Urinary bladder (tissue), 4 donors: ENCODE data around the gene DYRK1A. TPM values are rescaled to one million over a fixed set of nuclear protein-coding genes. Genes with fewer than 3 reads are reported as not detected.

Experiments used
- DNase-seq: peaks from one replicate; pipeline ENCODE4 v3.0.0-alpha.2; 2015; ENCODE audit errors: extremely low spot score
- H3K27ac ChIP-seq: one replicate; pipeline ENCODE4 v1.5.1; 2013; ENCODE audit warnings: low read depth, mild to moderate bottlenecking, moderate library complexity
- H3K36me3 ChIP-seq: one replicate; pipeline ENCODE4 v1.6.1; 2013; ENCODE audit warnings: mild to moderate bottlenecking, moderate library complexity; ENCODE audit not compliant: insufficient read depth
- H3K4me1 ChIP-seq: one replicate; pipeline ENCODE4 v1.6.1; 2013; ENCODE audit warnings: mild to moderate bottlenecking, moderate library complexity; ENCODE audit not compliant: insufficient read depth
- H3K4me3 ChIP-seq: one replicate; pipeline ENCODE4 v1.5.1; 2013; ENCODE audit warnings: low read depth, low read length
- whole genome bisulfite sequencing: extraction: QIAGEN DNeasy Blood & Tissue Kit; methylation state at CpG from one replicate; pipeline ENCODE4 v1.1.7; 2013; 5-methylcytosine and 5-hydroxymethylcytosine counted together
- polyA plus RNA-seq: library from polyadenylated mRNA; stranded (reverse); fragments of 200-250 nt; gene quantifications from one replicate; pipeline ENCODE4 v1.2.3, GENCODE V29; 2013
- total RNA-seq: library from RNA; depleted of rRNA; stranded (reverse); fragments of >200 nt; gene quantifications from one replicate; pipeline ENCODE4 v1.2.3, GENCODE V29; 2014
- donor health status: healthy with polysubstance abuse.
- donor health status: healthy.

Gene DYRK1A
- total and polyA plus RNA-seq, 2 donors, result 29.0 to 132 TPM

DNA sequence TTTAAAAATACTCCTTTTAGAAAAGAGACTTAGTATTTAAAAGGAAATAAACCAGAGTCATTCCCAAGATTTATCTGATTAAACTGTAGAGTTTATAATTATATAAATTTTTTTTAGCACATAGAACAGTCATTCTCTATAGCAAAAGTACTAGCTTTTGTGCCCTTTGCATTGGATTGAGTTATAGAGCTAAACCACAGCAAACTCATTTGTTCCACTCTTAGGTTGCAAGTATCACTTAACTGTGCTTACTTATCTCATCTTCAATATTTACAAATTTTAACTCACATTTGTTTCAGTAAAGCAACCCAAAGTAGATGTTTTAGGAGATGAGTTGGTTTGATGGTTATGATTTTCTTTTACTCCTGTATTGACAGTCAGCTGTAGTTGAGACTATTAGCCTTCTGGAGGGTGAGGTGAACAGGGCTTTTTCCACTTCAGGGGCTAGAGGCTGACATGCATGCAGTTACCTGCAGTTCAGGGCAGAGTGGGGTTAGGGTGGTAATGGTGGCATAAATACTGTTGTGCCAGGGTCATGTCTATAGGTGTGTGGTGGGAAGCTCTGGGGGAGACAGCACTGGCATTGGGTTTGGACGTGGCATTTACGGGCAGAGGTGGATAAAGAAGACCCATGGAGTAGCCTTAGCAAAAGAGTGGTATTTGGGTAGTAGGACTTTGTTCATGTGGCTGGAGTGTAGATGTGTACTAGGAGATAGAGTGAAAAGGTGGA lies 42.1 kb downstream of the DYRK1A start:
- peaks cover 8% of the 10 kb centered on the region for H3K4me1 ChIP-seq
- DNase-seq, result no peak

DNA sequence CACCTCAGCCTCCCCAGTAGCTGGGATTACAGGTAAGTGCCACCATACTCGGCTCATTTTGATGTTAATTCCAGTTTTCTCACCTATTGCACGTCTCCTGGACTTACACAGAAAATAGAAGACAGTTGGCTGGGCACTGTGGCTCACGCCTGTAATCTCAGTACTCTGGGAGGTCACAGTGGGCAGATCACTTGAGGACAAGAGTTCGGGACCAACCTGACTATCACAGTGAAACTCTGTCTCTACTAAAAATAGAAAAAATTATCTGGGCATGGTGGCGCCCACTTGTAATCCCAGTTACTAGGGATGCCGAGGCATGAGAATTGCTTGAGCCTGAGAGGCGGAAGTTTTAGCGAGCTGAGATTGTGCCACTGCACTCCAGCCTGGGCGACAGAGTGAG lies 44.1 kb downstream of the DYRK1A start:
- no peaks in the 10 kb centered on the region for H3K36me3 ChIP-seq

More for the DNA sequence above, 42.1 kb downstream of the DYRK1A start:
- Histone ChIP-seq H3K27ac (no peak overlapping the region), H3K4me3 (no peak overlapping the region), H3K36me3 (no peaks in the 10 kb centered on the region)
- 97% methylated on average over 2 of the region's 2 CpGs for WGBS

DNA sequence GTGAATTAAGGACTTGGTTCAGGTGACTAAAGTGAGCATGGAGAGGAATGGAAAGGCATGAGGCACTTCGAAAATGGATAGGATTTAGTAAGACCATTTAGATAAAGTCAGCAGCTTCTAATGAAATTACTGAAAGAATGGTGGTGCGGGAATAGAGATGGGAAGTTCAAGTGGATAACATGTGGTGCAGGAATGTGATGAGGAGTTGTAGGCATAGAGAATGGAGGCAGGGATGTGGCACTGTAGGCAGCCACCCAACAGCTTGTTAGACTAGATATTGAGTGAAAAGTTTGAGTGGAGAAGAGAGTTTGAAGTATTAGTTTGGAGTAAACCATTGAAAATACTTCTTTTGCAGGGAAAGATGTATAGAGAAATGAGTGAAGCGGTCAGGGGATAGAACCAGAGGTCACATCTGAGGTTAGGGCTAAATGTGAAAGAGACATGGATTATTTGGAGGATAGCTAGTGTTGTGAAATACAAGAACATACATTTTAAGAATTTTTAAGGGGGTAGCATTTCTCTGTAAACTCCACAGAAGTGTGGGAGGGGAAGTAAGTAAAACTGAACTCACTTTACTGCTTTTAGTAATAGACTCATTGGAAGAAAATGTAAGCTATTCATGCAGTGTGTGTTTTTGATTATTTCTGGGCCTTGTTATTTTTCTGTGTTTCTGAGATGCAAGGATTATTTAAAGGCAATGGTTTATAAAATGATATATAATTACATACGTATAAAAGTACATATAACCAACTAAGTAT lies 46.2 kb downstream of the DYRK1A start:
- WGBS, result 70% methylated on average over 4 of the region's 4 CpGs
- Histone ChIP-seq H3K27ac (no peak overlapping the region), H3K4me1 (peaks cover 4% of the 10 kb centered on the region), H3K36me3 (no peaks in the 10 kb centered on the region), H3K4me3 (no peak overlapping the region)
- no peak for DNase-seq

More for the DNA sequence above, 44.1 kb downstream of the DYRK1A start:
- no peak for DNase-seq
- 96% methylated on average over 9 of the region's 9 CpGs for WGBS
- Histone ChIP-seq H3K4me3 (no peak overlapping the region), H3K27ac (no peak overlapping the region), H3K4me1 (peaks cover 4% of the 10 kb centered on the region)

DNA sequence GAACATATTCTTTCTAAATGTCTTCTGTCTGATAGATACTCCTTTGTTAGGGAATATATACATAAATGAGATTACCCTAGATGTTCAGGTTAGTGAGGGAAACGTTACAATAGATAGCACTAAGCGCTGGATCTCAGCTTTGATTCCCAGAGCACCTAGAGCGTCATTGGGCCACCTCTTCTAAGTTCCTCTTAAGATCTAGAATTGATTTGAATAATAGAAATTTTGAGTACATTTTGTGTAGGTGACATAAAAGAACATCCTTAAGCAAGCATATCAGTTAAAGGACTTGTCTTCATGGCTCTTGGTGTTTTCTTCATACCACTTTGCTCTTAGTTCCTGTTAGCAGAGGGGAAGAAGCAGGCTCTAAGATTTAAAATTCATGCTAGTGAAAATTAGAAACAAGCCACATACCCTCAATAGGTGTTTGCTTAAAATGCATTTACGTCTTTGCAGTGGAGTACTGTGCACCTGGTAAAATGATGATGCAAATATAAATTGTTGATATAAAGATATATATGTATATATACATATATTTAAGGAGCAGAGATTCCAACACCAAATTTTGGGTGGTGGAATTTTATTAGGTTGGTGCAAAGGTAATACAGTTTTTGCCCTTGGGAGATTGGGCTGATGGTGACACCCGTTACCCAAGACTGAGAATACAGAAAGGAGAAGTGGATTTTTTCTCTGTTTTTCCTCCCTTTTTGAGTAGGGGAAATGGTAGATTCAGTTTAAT lies 47.1 kb downstream of the DYRK1A start:
- 84% methylated on average over 5 of the region's 5 CpGs for WGBS
- Histone ChIP-seq H3K36me3 (no peaks in the 10 kb centered on the region), H3K4me1 (peaks cover 3% of the 10 kb centered on the region), H3K4me3 (no peak overlapping the region), H3K27ac (no peak overlapping the region)
- no peak for DNase-seq

DNA sequence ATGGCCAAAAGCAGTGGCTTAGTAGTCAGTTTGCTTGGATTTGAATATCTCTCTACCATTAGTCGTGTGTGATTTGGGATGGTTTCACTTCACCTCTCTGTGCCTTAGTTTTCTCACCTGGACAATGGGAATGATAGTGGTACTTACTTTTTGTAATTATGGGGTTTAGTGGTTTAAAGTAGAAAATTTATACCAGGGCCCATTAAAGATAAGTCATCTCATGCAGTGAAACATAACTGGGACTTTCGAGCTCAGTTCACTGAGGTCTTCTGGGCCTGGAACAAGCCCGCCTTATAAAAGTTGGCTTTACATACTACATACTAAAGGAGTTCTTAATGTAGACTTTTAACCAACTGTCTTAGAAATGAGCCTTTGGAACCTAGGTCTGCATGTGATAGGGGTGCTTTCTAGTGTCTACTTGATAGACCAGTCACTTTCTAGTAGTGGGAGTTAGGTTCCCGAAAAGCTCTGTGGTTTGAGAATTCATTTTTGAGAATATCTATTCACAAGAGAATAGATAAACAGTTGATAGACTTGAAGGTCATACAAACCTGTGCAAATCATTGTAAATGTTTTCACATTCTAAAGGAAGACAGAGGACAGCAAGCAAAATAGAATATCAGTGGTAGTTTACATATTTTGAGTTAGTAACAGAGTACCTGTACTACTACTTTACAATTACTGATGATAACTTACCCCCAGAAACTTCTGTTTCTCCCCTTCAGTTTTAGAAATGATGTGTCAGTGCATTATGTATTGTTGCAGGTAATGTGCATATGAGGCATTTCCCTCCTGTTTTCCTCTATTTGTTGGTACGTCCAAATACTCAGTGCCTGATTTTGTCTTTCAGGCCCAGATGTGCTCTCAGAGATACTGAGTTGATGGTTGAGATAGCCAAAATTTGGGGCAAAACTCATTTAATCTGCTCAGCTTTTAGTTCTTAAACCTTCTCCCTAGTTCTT lies 48.0 kb downstream of the DYRK1A start:
- Histone ChIP-seq H3K4me3 (no peak overlapping the region), H3K27ac (no peak overlapping the region), H3K36me3 (no peaks in the 10 kb centered on the region), H3K4me1 (peaks cover 2% of the 10 kb centered on the region)
- no peak for DNase-seq
- WGBS, result 88% methylated on average over 5 of the region's 5 CpGs

DNA sequence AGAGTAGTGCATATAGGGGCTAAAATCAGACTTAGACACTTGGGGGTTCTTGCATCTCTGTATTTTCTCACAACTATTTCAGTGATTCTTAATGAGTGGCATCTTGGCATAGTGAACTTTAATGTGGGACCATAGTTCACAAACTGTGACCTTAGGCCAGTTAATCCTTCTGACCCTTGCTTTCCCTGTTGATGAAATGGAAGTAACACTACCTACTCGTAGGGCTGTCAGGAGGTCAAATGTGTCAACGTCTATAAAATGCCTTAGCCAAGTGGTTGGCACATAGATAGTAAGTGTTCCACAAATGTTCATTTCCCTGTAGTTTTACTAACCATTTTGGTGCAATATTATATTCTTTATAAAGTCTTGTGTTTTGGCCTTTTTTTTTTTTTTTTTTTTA lies 49.4 kb downstream of the DYRK1A start:
- DNase-seq, result no peak
- no peaks in the 10 kb centered on the region for H3K36me3 ChIP-seq
- 48% methylated on average over 2 of the region's 2 CpGs for WGBS
- H3K4me1 ChIP-seq, result peaks cover 2% of the 10 kb centered on the region
- H3K4me3 ChIP-seq, result no peak overlapping the region
- H3K27ac ChIP-seq, result no peak overlapping the region

DNA sequence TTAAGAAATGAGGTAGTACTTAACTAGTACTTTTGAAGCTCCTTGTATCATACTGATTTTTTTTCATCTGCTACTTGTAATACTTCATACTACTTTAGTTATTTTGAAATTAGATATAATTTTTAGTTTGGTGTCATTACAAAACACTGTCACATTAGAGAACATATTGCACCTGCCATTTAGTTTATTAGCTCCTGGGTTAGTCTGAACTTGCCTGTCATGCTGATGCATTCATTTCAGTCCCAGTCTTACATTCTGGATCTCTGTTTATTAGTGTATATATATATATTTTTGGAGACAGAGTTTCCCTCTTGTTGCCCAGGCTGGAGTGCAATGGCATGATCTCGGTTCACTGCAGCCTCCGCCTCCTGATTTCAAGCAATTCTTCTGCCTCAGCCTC lies 50.3 kb downstream of the DYRK1A start:
- WGBS, result 100% methylated on average over 2 of the region's 2 CpGs
- peaks cover 2% of the 10 kb centered on the region for H3K4me1 ChIP-seq
- no peak overlapping the region for H3K4me3 ChIP-seq
- no peak for DNase-seq
- H3K36me3 ChIP-seq, result no peaks in the 10 kb centered on the region
- no peak overlapping the region for H3K27ac ChIP-seq

DNA sequence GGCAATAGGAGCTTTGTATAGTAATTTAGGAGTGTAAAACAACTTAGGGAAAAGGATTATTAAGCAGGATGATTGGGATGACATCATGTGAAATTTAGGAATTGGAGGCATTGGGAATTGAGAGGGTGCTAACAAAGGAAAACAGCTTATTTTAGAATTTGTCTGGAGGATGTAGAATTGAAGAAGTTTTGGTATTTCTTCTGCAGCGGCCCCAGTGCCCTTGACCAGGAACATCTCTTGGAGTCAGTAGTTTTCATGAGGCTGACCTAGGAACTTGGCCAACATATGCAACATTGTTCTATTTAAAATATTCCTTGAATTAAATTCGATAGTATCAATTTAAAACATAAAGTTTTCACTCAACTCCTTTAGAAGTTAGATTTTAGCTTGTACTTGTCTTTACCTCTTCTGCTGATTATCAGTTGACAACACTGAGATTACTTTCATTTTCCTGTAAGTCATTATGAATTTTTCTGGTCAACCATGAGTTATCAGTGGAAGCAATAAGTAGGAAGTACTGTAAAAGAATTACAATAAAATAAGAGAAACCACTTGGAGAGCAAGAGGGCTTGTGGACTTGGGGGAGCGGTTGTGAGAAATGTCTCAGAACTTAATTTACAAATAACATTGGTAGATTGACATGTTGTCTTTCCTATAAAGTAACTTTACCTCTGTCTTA lies 52.8 kb downstream of the DYRK1A start:
- no peak overlapping the region for H3K27ac ChIP-seq
- WGBS, result 95% methylated on average over 3 of the region's 3 CpGs
- no peaks in the 10 kb centered on the region for H3K36me3 ChIP-seq
- no peak for DNase-seq
- no peak overlapping the region for H3K4me3 ChIP-seq
- H3K4me1 ChIP-seq, result no peaks in the 10 kb centered on the region

DNA sequence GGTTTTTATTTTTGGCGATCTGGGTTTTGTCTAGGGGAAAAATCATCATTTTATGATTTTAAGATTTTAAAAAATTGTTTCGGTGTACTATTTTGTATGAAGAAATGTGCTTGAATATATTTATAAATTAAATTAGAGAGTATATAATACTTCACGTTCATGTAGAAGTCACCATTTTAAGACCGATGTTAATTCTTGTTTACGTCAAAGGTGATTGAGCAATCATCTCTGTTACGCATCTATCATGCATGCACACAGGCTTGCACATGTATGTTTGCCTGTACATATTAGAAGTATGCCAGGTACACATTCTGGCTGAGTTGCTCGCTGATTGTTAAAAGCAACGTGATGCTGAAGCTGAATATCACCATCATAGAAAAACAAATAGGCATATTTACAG lies 54.7 kb downstream of the DYRK1A start:
- 92% methylated on average over 8 of the region's 8 CpGs for WGBS
- DNase-seq, result no peak
- H3K4me1 ChIP-seq, result no peaks in the 10 kb centered on the region
- H3K4me3 ChIP-seq, result no peak overlapping the region
- H3K27ac ChIP-seq, result no peak overlapping the region
- no peaks in the 10 kb centered on the region for H3K36me3 ChIP-seq

DNA sequence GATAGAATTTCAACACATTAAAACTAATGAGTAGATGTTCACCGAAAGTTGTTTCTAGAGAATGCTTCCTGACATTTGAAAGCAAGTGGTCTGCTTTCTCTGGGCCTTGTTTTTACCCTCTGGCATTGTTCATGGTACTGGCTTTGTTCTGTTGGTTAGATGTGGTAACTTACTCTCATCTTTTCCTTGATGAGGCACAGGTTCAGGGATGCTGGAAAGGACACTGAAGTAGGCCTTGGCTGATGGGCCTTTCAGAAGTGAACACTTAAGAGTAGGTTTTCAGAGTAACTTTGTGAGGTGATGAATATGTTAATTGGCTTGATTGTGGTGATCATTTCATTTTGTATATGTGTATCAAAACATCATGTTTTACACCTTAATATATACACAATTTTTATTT lies 55.8 kb downstream of the DYRK1A start:
- H3K36me3 ChIP-seq, result no peaks in the 10 kb centered on the region
- no peak overlapping the region for H3K4me3 ChIP-seq
- no peak for DNase-seq
- no peak overlapping the region for H3K27ac ChIP-seq
- WGBS, result 99% methylated on average over 1 of the region's 1 CpG
- no peaks in the 10 kb centered on the region for H3K4me1 ChIP-seq

DNA sequence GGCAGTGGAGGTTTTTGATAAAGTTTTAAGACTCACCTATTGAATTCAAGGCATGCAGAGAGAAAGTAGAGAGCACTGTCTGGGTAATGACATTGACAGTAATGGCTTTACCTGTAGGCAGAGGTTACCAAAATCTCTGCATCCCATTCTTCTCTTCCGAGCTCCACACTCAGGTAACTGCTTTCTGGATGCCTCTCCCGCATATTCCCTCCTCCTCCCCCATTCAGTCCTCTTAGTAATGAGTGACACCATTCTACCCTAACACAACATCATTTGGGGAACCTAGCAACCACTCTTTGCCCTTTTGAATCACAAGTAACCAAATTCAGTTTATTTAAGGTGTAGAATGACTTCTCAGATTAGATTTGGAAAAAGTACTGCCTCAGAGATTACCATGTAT lies 56.5 kb downstream of the DYRK1A start:
- Histone ChIP-seq H3K4me3 (no peak overlapping the region), H3K36me3 (no peaks in the 10 kb centered on the region), H3K27ac (no peak overlapping the region), H3K4me1 (no peaks in the 10 kb centered on the region)
- no peak for DNase-seq
- WGBS, result 46% methylated on average over 2 of the region's 2 CpGs

DNA sequence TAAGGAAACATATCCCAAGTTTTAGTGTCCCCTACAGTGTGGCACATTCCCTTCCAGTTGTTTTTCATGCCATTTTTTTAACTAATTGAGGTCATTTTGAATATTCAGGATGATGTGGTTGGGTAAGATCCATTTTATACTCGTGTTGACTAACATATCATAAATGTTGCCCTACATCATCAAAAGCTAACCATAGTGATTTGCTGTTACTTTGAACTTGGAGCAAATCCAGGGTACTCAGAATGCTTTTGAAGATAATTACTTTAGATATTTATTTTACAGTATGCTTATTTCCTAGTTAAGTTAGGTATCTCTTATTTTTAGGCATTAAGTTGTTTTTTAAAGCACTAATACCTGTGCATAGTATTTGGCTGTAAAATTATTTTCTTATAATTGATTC lies 57.8 kb downstream of the DYRK1A start:
- Histone ChIP-seq H3K36me3 (no peaks in the 10 kb centered on the region), H3K4me1 (peaks cover under 1% of the 10 kb centered on the region)
- no peak for DNase-seq

More for the DNA sequence above, 57.8 kb downstream of the DYRK1A start:
- Histone ChIP-seq H3K27ac (no peak overlapping the region), H3K4me3 (no peak overlapping the region)
- 56% methylated on average over 1 of the region's 1 CpG for WGBS
